Stimulated activated CD4-positive, alpha-beta T cell treated with anti-CD3 and anti-CD28 coated beads, Interleukin-15, amount 100 ng/mL, for 1 hour (primary cell): ENCODE data around the gene ETV6.
A peak's percentile ranks its signal among the peaks of the same experiment; 100 is the strongest.

ENCODE experiments used
- DNase-seq, 2 donors: peaks; one replicate each; pipeline ENCODE4 v3.0.0-alpha.2; 2020; ENCODE audit warnings: low read depth in 1 of 2, low spot score in 1 of 2

ETV6 gene

GRCh38 chr12:11716794-11717518 lies 67.5 kb downstream of the ETV6 start:
- no peak for DNase-seq

DNA sequence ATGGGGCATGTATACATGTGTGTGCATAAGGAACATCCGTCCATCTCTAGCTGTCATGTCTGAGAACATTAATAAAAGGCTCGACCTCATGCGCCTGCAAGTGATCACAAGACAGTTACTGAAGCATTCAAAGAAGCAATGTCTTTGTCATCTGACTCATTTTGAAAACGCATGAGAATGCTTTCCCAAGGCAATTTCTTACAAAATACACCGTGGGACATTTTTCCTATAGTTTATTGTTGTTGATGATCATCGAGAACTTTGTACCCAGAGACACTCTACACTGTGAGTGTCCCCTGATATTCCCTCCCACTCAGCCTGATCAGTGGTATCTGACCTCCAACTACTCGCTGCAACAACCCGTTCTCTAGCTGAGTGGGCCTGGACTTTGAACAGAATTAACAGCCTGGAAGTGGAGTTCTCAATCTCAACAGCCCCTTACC lies 68.1 kb downstream of the ETV6 start:
- DNase-seq, result no peak

- DNase-seq, result no peak
Observed at GRCh38 chr12:11718105-11718504, 68.6 kb downstream of the ETV6 start.

- no peak for DNase-seq
Observed at GRCh38 chr12:11718768-11719253, 69.3 kb downstream of the ETV6 start.

- peak in 1 of 2 donors; percentile 8 for DNase-seq
Observed at GRCh38 chr12:11719678-11720099, 70.2 kb downstream of the ETV6 start.

- DNase-seq, result no peak
Observed at GRCh38 chr12:11722071-11722470, 72.6 kb downstream of the ETV6 start.

DNA sequence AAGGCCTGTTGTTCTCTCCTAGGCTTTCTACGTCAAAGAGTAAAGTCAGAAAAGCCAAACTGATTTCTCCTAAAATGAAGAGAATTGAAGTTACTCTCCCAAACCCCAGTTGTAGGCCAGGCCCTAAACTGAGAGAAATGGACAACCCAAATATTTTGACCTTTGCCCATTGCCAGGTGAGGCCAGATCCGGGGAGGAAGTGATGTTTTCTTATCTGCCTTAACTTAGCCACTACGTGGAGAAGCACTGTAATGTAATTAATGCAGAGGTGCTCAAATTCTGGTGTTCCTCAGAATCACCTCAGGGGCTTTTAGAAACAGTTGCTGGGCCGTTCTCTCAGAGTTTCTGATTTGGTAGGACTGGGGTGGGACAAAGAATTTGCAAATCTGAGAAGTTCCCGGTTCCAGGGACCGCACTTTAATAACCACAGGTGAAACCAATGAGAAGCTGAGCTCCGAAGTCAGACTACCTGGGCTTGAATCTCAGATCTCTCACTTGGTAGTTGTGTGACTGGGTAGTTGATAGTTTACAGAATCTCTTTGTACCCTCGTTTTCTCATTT lies 73.2 kb downstream of the ETV6 start:
- DNase-seq, result no peak

- DNase-seq, result no peak
Observed at GRCh38 chr12:11723993-11724392, 74.5 kb downstream of the ETV6 start.

DNA sequence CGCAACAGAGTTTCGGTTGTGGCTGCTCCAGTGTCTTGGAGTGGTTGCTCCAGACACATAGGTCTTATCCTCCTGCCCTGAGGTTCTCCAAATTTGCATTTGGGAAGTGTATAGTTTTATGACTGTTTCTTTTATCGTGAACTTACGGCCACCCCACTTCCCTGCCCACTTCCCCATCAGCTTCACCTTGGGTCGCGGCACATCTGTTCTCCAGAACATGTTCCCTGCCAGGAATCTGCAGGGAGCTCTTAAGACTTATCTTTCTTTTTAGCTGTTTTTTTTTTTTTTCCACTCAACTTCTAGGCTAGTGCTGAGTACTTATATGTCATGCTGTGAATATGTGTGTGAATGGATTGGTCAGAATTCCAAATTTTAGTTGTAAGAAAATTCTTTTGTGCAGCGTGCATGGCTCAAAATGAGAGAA lies 75.4 kb downstream of the ETV6 start:
- no peak for DNase-seq

DNA sequence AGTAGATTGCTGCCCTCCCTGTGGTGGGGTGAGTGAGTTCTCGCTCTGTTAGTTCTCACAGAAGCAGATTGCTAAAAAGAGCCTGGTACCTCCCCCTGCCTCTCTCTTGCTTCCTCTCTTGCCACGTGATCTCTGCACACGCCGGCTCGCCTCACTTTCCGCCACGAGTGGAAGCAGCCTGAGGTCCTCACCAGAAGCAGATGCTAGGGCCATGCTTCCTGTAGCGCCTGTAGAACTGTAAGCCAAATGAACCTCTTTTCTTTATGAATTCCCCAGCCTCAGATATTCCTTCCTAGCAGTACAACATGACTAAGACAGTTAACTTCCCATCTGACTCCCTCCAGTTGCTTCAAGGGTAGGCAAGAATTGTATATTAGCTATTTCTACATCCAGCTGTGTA lies 76.2 kb downstream of the ETV6 start:
- no peak for DNase-seq

DNA sequence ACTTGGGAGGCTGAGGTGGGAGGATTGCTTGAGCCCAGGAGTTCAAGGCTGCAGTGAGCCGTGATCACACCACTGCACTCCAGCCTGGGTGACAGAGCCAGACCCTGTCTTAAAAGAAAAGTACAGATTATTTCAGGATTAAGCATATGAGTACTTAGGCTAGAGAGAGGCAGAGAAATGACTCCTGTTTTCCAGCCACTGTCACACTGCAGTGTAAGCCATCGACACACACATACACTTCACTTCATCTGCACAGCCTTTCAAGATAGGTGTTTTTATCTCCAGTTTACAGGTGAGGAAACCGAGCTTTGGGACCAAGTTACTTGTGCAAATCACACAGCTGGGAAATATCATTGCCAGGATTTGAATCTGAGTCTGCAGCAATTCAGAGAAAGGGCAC lies 77.2 kb downstream of the ETV6 start:
- DNase-seq, result no peak

DNA sequence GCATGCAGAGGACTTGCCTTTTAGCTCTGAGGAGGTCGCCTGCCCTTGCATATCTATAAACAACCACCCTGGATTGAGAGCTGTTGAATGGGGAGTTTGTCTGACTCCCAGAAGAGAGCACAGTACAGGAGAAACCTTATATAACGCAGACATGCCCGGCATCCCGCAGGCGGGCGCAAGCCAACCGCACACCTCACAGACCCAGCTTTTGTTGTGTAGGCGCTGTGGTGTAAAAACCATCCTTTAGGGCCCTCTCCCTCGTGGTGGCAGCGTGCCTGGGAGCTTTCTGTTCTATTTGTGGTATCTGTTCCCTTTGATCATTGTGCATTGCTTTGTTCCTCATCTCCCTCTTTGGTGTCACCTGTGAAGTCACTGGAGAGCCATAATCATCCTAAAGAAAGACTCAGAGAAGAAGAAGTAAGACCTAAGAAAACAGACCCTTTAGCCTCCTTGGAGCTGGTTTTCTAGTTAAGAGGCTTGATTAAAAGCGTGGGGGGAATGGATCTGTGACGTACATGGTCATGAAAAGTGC lies 77.7 kb downstream of the ETV6 start:
- peak in 1 of 2 donors; percentile 25 for DNase-seq

DNA sequence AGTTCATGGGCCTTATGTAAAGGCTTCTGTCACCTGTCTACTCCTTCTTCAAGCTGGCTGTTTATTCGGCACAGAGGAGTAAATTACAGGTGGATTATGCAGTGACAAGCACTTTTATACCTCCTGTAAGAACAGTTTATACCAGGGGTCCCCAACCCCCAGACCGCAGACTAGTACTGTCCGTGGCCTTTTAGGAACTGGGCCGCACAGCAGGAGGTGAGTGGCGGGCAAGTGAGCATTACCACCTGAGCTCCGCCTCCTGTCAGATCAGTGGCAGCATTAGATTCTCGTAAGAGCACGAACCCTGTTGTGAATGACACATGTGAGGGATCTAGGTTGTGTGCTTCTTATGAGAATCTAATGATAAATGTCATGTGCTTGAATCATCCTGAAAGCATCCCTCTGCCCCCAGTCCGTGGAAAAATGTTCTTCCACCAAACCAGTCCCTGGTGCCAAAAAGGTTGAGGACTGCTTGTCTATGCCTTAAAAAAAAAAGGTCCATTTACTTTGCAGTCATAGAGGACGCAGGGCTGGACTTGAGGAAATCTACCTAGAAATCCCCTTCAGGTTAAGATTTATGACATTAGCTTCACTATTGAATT lies 78.8 kb downstream of the ETV6 start:
- no peak for DNase-seq

GRCh38 chr12:11729008-11729407 lies 79.5 kb downstream of the ETV6 start:
- DNase-seq, result no peak

GRCh38 chr12:11729439-11730150 lies 80.1 kb downstream of the ETV6 start:
- DNase-seq, result no peak

DNA sequence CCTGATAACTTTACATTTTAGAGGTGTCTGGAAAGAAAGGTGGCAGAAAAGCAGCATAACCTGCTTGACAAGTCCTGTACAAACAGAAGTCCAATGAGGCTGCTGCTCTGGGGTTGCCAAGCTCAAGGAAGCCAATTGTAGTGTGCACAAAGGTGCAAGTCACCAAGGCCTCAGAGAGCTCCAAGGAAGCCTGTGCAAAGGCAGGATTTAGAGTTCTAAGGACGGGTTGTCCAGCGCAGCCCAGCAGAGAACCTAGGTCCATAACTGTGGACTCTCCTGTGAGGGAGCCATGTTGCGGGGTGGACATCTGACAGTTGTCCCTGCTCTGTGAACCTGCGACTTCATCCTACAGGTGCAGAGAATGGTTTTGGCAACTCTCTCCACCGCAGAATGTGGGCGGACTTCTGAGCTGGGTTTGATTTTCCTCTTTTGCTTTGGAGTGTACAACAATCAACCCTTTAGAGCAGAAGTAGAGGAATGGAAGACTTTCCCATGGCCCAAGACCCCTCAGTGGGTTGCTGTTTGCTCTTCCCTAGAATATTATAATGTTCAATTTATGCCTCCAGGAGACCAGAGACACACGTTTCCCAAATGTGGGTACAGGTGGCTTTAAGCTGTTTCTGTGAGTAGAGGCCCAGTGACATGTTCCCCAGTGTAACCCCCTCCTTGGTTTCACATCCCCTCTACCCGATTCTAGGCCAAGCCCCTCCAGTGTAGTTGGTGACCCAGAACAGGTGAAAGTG lies 81.0 kb downstream of the ETV6 start:
- no peak for DNase-seq

DNA sequence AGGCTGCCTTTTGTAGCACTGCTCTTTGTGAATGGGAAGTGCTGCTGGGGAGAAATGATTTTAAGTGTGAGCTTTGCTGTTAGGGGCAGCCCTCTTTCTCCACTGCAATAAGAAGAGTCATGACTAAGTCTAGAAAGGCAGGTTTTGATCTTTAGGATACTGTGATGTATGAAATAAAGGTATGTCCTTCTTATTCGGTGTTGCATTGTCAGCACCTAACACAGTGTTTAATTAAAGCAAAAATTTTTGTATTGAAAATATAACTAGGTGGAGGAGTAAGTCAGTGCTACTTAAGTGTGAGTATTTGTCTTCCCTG lies 81.5 kb downstream of the ETV6 start:
- no peak for DNase-seq

GRCh38 chr12:11731455-11731854 lies 82.0 kb downstream of the ETV6 start:
- no peak for DNase-seq

- no peak for DNase-seq
Observed at GRCh38 chr12:11732023-11732422, 82.5 kb downstream of the ETV6 start.

DNA sequence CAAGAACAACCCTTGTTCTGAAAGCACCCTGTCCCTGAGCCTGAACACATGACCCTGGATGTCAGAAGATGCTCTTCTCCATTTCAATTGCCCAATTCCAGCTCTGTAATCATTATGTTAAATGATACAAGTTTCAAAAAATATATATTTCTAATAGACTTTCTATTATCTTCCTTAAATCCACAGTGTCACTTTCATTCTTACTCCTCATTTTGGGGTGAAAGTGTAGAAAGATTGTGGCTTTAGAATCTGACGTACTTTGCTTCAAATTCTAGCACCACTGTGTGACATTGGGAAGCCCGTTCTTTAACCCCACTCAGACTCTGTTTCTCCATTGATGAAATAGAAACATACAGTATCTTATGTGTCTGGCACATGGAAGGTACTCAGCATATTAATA lies 83.2 kb downstream of the ETV6 start:
- DNase-seq, result no peak

GRCh38 chr12:11734580-11735180 lies 85.2 kb downstream of the ETV6 start:
- no peak for DNase-seq
